DMS79 treated with DMSO at 0.1 percent for 48 hours (cell line): ENCODE results near the gene SERPINA5.
"Not testable (repeated sequence)": the region's sequence is repeated elsewhere in the genome, so short reads cannot be mapped to it uniquely, and the experiment has no call there.

Experiments used
- DNase-seq: peaks from one replicate; lab custom pipeline; 2025; lab: John Stamatoyannopoulos, UW

The SERPINA5 gene

GRCh38 chr14:94622653-94623421 lies 41.6 kb downstream of the SERPINA5 start:
- no peak for DNase-seq

GRCh38 chr14:94623422-94623809 lies 42.2 kb downstream of the SERPINA5 start:
- no peak for DNase-seq

- DNase-seq: no peak
Observed at GRCh38 chr14:94623856-94624499, 42.8 kb downstream of the SERPINA5 start.

- DNase-seq: no peak
Observed at GRCh38 chr14:94624537-94625352, 43.5 kb downstream of the SERPINA5 start.

GRCh38 chr14:94625353-94625635 lies 44.1 kb downstream of the SERPINA5 start:
- no peak for DNase-seq

- DNase-seq: no peak
Observed at GRCh38 chr14:94628578-94628977, 47.4 kb downstream of the SERPINA5 start.

- DNase-seq: no peak
Observed at GRCh38 chr14:94630396-94630795, 49.2 kb downstream of the SERPINA5 start.

GRCh38 chr14:94631050-94631449 lies 49.8 kb downstream of the SERPINA5 start:
- DNase-seq: no peak

GRCh38 chr14:94631536-94632304 lies 50.5 kb downstream of the SERPINA5 start:
- DNase-seq: no peak

GRCh38 chr14:94632305-94632590 lies 51.0 kb downstream of the SERPINA5 start:
- no peak for DNase-seq

- DNase-seq: no peak
Observed at GRCh38 chr14:94633121-94633520, 51.9 kb downstream of the SERPINA5 start.

GRCh38 chr14:94635154-94635553 lies 53.9 kb downstream of the SERPINA5 start:
- DNase-seq: no peak

- DNase-seq: no peak
Observed at GRCh38 chr14:94636744-94637412, 55.7 kb downstream of the SERPINA5 start.

- not testable (repeated sequence) for DNase-seq
Observed at GRCh38 chr14:94637814-94638213, 56.6 kb downstream of the SERPINA5 start.

- no peak for DNase-seq
Observed at GRCh38 chr14:94638339-94638738, 57.1 kb downstream of the SERPINA5 start.

GRCh38 chr14:94638961-94639817 lies 58.0 kb downstream of the SERPINA5 start:
- DNase-seq: no peak

- DNase-seq: no peak
Observed at GRCh38 chr14:94640721-94641631, 59.8 kb downstream of the SERPINA5 start.

GRCh38 chr14:94641632-94641955 lies 60.4 kb downstream of the SERPINA5 start:
- no peak for DNase-seq
